SK-N-SH (cell line): Measurements from ENCODE around the gene SLC7A8.

Source experiments
- TAF1 ChIP-seq: IDR thresholded peaks from 2 replicates; pipeline ENCODE4 v1.6.1; 2012; ENCODE audit warnings: low read depth, mild to moderate bottlenecking, low read length, moderate library complexity, borderline replicate concordance
- YY1 ChIP-seq: IDR thresholded peaks from 2 replicates; pipeline ENCODE4 v1.4.0; 2012; ENCODE audit warnings: low read depth, mild to moderate bottlenecking
- TF ChIP-seq, protein P1 (sequence below): fragments of 200-600 bp; sonication (generic); IDR thresholded peaks from 2 replicates; pipeline ENCODE4 v1.6.1; 2017; ENCODE audit warnings: antibody characterized with exemption, mild to moderate bottlenecking, moderate library complexity
- TF ChIP-seq, protein P2 (sequence below): IDR thresholded peaks from 2 replicates; pipeline ENCODE4 v1.6.1; 2012; ENCODE audit warnings: mild to moderate bottlenecking, low read depth, low read length, moderate library complexity

GRCh38 chr14:23103581-23103980 is 79.9 kb downstream of the SLC7A8 start:
- TF ChIP-seq, protein P1, sequence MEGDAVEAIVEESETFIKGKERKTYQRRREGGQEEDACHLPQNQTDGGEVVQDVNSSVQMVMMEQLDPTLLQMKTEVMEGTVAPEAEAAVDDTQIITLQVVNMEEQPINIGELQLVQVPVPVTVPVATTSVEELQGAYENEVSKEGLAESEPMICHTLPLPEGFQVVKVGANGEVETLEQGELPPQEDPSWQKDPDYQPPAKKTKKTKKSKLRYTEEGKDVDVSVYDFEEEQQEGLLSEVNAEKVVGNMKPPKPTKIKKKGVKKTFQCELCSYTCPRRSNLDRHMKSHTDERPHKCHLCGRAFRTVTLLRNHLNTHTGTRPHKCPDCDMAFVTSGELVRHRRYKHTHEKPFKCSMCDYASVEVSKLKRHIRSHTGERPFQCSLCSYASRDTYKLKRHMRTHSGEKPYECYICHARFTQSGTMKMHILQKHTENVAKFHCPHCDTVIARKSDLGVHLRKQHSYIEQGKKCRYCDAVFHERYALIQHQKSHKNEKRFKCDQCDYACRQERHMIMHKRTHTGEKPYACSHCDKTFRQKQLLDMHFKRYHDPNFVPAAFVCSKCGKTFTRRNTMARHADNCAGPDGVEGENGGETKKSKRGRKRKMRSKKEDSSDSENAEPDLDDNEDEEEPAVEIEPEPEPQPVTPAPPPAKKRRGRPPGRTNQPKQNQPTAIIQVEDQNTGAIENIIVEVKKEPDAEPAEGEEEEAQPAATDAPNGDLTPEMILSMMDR, result no peak
- TF ChIP-seq, protein P2, sequence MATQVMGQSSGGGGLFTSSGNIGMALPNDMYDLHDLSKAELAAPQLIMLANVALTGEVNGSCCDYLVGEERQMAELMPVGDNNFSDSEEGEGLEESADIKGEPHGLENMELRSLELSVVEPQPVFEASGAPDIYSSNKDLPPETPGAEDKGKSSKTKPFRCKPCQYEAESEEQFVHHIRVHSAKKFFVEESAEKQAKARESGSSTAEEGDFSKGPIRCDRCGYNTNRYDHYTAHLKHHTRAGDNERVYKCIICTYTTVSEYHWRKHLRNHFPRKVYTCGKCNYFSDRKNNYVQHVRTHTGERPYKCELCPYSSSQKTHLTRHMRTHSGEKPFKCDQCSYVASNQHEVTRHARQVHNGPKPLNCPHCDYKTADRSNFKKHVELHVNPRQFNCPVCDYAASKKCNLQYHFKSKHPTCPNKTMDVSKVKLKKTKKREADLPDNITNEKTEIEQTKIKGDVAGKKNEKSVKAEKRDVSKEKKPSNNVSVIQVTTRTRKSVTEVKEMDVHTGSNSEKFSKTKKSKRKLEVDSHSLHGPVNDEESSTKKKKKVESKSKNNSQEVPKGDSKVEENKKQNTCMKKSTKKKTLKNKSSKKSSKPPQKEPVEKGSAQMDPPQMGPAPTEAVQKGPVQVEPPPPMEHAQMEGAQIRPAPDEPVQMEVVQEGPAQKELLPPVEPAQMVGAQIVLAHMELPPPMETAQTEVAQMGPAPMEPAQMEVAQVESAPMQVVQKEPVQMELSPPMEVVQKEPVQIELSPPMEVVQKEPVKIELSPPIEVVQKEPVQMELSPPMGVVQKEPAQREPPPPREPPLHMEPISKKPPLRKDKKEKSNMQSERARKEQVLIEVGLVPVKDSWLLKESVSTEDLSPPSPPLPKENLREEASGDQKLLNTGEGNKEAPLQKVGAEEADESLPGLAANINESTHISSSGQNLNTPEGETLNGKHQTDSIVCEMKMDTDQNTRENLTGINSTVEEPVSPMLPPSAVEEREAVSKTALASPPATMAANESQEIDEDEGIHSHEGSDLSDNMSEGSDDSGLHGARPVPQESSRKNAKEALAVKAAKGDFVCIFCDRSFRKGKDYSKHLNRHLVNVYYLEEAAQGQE, result no peak
- TF ChIP-seq TAF1 (no peak), YY1 (no peak)
